GM12878 (cell line): Measurements from ENCODE around the gene OTUB1. TPM values are rescaled to one million over a fixed set of nuclear protein-coding genes. Genes with fewer than 3 reads are reported as not detected.

ENCODE experiments used
- ASH2L ChIP-seq: fragments of 300-600, 200-600 bp; sonication (generic); IDR thresholded peaks from 2 replicates; pipeline ENCODE4 v1.6.1; 2017; ENCODE audit warnings: low read depth, mild to moderate bottlenecking, borderline replicate concordance
- BRCA1 ChIP-seq: IDR thresholded peaks from 2 replicates; pipeline ENCODE4 v1.6.1; 2011; ENCODE audit warnings: low read depth, low read length, improper control_type of control experiment
- CEBPB ChIP-seq, 2 experiments: fragments of 150-350 bp in 1 of 2; IDR thresholded peaks; 2 replicates each; pipeline ENCODE4 v1.6.1; 2012 to 2014; ENCODE audit warnings: low read depth in 2 of 2, low read length in 2 of 2, borderline replicate concordance in 1 of 2, inconsistent platforms in 1 of 2
- DPF2 ChIP-seq: fragments of 450-650 bp; IDR thresholded peaks from 2 replicates; pipeline ENCODE4 v1.6.1; 2017; ENCODE audit warnings: mild to moderate bottlenecking
- EP300 ChIP-seq, 2 experiments: fragments of 150-350 bp in 1 of 2; IDR thresholded peaks; 2 replicates each; pipeline ENCODE4 v1.6.1; 2011 to 2012; ENCODE audit warnings: low read depth in 2 of 2, low read length in 2 of 2, borderline replicate concordance in 1 of 2, improper control_type of control experiment in 1 of 2, inconsistent platforms in 1 of 2; ENCODE audit not compliant: control insufficient read depth in 1 of 2
- FOXM1 ChIP-seq: IDR thresholded peaks from 2 replicates; pipeline ENCODE4 v1.6.1; 2012; ENCODE audit warnings: low read depth, mild to moderate bottlenecking, inconsistent platforms, low read length, moderate library complexity
- HDAC6 ChIP-seq: fragments of 200-600 bp; sonication (generic); IDR thresholded peaks from one replicate; pipeline ENCODE4 v1.8.0; 2017; ENCODE audit warnings: antibody characterized with exemption; ENCODE audit not compliant: unreplicated experiment
- IKZF1 ChIP-seq: fragments of 450-650 bp; conservative IDR thresholded peaks from 2 replicates; pipeline ENCODE4 v1.6.1; 2017; ENCODE audit warnings: antibody characterized with exemption, mild to moderate bottlenecking
- JUNB ChIP-seq: IDR thresholded peaks from 2 replicates; pipeline ENCODE4 v1.6.1; 2016; ENCODE audit warnings: antibody characterized with exemption, mild to moderate bottlenecking
- KDM1A ChIP-seq: fragments of 200-600 bp; sonication (generic); IDR thresholded peaks from 2 replicates; pipeline ENCODE4 v1.6.1; 2016; ENCODE audit warnings: borderline replicate concordance
- NBN ChIP-seq: fragments of 450-650 bp; IDR thresholded peaks from 2 replicates; pipeline ENCODE4 v1.6.1; 2016
- PAX5 ChIP-seq: IDR thresholded peaks from 2 replicates; pipeline ENCODE4 v1.6.1; 2011; ENCODE audit warnings: low read depth, low read length, borderline replicate concordance
- POU2F2 ChIP-seq: IDR thresholded peaks from 3 replicates; pipeline ENCODE4 v1.6.1; 2011; ENCODE audit warnings: low read depth, mild to moderate bottlenecking, low read length, borderline replicate concordance
- RAD51 ChIP-seq: fragments of 450-650 bp; IDR thresholded peaks from 2 replicates; pipeline ENCODE4 v1.6.1; 2016; ENCODE audit warnings: moderate library complexity, mild to moderate bottlenecking, inconsistent platforms
- RUNX3 ChIP-seq: IDR thresholded peaks from 2 replicates; pipeline ENCODE4 v1.6.1; 2012; ENCODE audit warnings: low read length, inconsistent platforms
- SKIL ChIP-seq: fragments of 450-650 bp; IDR thresholded peaks from 2 replicates; pipeline ENCODE4 v1.6.1; 2017; ENCODE audit warnings: mild to moderate bottlenecking, low read depth, inconsistent platforms; ENCODE audit not compliant: poor library complexity, severe bottlenecking
- SMAD1 ChIP-seq: fragments of 450-650 bp; IDR thresholded peaks from 2 replicates; pipeline ENCODE4 v1.6.1; 2018; ENCODE audit warnings: mild to moderate bottlenecking, low read depth; ENCODE audit not compliant: partially characterized antibody
- SPI1 ChIP-seq: IDR thresholded peaks from 2 replicates; pipeline ENCODE4 v1.6.1; 2011; ENCODE audit warnings: low read depth, mild to moderate bottlenecking, low read length, moderate library complexity, borderline replicate concordance; ENCODE audit not compliant: insufficient read depth
- SREBF2 ChIP-seq: IDR thresholded peaks from 2 replicates; pipeline ENCODE4 v1.6.1; 2012; ENCODE audit warnings: mild to moderate bottlenecking, low read length
- polyA plus RNA-seq, 11 experiments: library from polyadenylated mRNA; depleted of rRNA in 4 of 11; unstranded in 6 of 11; stranded (reverse) in 5 of 11; fragments of >200 nt; fragmentation: Nextera tagmentation in 4 of 11; fragmentation: Illumina TruSeq in 1 of 11; extraction: Ambion mirVana in 4 of 11; extraction: Trizol in 1 of 11; gene quantifications; 1 replicate in 1 of 11; 2 replicates in 10 of 11; pipeline versions ENCODE4 v1.2.1 to v1.2.3, GENCODE V29; 2011 to 2016; ENCODE audit warnings: inconsistent platforms in 2 of 11, missing spikeins in 2 of 11, low read depth in 1 of 11
- total RNA-seq, 4 experiments: library from RNA; depleted of rRNA in 3 of 4; stranded (reverse); fragments of >200 nt in 3 of 4; fragmentation: Illumina TruSeq in 1 of 4; extraction: Trizol in 1 of 4; gene quantifications; 2 replicates each; pipeline versions ENCODE4 v1.2.1 to v1.2.3, GENCODE V29; 2013 to 2021
- TF ChIP-seq, protein P1 (sequence below): IDR thresholded peaks from 2 replicates; pipeline ENCODE4 v1.6.1; 2011; ENCODE audit warnings: borderline replicate concordance, low read depth, mild to moderate bottlenecking, moderate library complexity, mixed read lengths, low read length; ENCODE audit not compliant: insufficient read depth; ENCODE audit errors: extremely low read length
- TF ChIP-seq, protein P2 (sequence below): IDR thresholded peaks from 2 replicates; pipeline ENCODE4 v1.6.1; 2012; ENCODE audit warnings: low read depth, low read length, improper control_type of control experiment
- TF ChIP-seq, protein P3 (sequence below): fragments of 450-650 bp; IDR thresholded peaks from 2 replicates; pipeline ENCODE4 v1.6.1; 2016; ENCODE audit warnings: mild to moderate bottlenecking, moderate library complexity, borderline replicate concordance

Gene OTUB1
- total and polyA plus RNA-seq, 10 of the 15 experiments (the other 5 are each of a cell fraction or from before 2014, with no cell fraction given) = 49.6 to 225 (median 131) TPM

DNA sequence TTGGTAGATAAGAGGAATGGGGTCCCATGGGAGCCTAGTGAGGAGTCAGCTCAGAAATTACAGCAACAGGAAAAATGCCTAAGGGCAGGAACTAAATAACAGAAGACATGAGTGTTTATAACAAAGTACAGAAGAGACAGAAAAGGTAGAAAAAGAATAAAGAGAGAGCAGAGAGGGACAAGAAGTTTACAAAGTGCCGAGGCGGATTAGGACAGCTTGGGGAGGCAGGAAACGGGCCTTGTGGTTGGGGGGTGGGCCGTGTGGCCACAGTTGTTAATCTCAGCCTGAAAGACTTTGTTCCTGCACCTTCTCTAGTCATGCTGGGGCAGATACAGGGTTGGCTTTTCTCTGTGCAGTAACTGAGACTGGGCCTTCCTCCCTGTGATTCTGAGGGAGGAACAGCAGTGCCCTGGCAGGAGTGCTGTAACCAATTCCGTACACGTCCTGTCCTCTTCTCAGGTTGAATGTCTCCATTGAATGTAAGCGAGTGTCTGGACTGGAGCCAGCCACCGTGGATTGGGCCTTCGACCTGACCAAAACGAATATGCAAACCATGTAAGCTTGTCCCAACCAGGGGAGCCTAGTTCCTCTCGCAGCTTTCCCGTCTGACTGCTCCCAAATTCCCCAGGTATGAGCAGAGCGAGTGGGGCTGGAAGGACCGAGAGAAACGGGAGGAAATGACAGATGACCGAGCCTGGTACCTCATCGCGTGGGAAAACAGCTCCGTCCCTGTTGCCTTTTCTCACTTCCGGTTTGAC is 34.3 kb upstream of the OTUB1 start (continued):
- TF ChIP-seq, protein P1, sequence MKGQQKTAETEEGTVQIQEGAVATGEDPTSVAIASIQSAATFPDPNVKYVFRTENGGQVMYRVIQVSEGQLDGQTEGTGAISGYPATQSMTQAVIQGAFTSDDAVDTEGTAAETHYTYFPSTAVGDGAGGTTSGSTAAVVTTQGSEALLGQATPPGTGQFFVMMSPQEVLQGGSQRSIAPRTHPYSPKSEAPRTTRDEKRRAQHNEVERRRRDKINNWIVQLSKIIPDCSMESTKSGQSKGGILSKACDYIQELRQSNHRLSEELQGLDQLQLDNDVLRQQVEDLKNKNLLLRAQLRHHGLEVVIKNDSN = no peak
- TF ChIP-seq SREBF2 = no peak
- TF ChIP-seq POU2F2 = peak; percentile 63; the same call in 1 of the 3 replicates
- peak; percentile 59 for TF ChIP-seq NBN
- TF ChIP-seq DPF2 = 0 out of 2 replicates have a peak, but pooled peaks have one; percentile 64
- TF ChIP-seq SKIL = no peak
- TF ChIP-seq FOXM1 = no peak
- TF ChIP-seq RUNX3 = peak; percentile 94
- TF ChIP-seq SMAD1 = no peak
- TF ChIP-seq, protein P2, sequence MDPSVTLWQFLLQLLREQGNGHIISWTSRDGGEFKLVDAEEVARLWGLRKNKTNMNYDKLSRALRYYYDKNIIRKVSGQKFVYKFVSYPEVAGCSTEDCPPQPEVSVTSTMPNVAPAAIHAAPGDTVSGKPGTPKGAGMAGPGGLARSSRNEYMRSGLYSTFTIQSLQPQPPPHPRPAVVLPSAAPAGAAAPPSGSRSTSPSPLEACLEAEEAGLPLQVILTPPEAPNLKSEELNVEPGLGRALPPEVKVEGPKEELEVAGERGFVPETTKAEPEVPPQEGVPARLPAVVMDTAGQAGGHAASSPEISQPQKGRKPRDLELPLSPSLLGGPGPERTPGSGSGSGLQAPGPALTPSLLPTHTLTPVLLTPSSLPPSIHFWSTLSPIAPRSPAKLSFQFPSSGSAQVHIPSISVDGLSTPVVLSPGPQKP = no peak
- TF ChIP-seq ASH2L = peak; percentile 56; the same call in 1 of the 2 replicates
- TF ChIP-seq RAD51 = no peak
- TF ChIP-seq CEBPB (IDR thresholded peaks at IDR 0.05; ENCODE audit: borderline replicate concordance in 1 of 2, low read depth in 2 of 2, low read length in 2 of 2) = no peak
- TF ChIP-seq JUNB = no peak
- no peak for TF ChIP-seq BRCA1
- no peak for TF ChIP-seq HDAC6
- TF ChIP-seq IKZF1 = peak; percentile 57; the same call in 1 of the 2 replicates
- peak in 1 of 2 experiments; percentile 31; a peak in 1 of 4 replicates for TF ChIP-seq EP300 (IDR thresholded peaks at IDR 0.05; ENCODE audit: borderline replicate concordance in 1 of 2, control insufficient read depth in 1 of 2, low read depth in 2 of 2, low read length in 2 of 2)
- no peak for TF ChIP-seq KDM1A
- TF ChIP-seq SPI1 = peak; percentile 82
- peak; percentile 13; the same call in 1 of the 2 replicates for TF ChIP-seq PAX5
- TF ChIP-seq, protein P3, sequence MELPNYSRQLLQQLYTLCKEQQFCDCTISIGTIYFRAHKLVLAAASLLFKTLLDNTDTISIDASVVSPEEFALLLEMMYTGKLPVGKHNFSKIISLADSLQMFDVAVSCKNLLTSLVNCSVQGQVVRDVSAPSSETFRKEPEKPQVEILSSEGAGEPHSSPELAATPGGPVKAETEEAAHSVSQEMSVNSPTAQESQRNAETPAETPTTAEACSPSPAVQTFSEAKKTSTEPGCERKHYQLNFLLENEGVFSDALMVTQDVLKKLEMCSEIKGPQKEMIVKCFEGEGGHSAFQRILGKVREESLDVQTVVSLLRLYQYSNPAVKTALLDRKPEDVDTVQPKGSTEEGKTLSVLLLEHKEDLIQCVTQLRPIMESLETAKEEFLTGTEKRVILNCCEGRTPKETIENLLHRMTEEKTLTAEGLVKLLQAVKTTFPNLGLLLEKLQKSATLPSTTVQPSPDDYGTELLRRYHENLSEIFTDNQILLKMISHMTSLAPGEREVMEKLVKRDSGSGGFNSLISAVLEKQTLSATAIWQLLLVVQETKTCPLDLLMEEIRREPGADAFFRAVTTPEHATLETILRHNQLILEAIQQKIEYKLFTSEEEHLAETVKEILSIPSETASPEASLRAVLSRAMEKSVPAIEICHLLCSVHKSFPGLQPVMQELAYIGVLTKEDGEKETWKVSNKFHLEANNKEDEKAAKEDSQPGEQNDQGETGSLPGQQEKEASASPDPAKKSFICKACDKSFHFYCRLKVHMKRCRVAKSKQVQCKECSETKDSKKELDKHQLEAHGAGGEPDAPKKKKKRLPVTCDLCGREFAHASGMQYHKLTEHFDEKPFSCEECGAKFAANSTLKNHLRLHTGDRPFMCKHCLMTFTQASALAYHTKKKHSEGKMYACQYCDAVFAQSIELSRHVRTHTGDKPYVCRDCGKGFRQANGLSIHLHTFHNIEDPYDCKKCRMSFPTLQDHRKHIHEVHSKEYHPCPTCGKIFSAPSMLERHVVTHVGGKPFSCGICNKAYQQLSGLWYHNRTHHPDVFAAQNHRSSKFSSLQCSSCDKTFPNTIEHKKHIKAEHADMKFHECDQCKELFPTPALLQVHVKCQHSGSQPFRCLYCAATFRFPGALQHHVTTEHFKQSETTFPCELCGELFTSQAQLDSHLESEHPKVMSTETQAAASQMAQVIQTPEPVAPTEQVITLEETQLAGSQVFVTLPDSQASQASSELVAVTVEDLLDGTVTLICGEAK = no peak
